ENCODE measurements around the gene EPB41L3. TPM values are rescaled to one million over a fixed set of nuclear protein-coding genes. Genes with fewer than 3 reads are reported as not detected.

The EPB41L3 gene
- total RNA-seq, 1 experiment from 2014 or later = 0.34 TPM

DNA sequence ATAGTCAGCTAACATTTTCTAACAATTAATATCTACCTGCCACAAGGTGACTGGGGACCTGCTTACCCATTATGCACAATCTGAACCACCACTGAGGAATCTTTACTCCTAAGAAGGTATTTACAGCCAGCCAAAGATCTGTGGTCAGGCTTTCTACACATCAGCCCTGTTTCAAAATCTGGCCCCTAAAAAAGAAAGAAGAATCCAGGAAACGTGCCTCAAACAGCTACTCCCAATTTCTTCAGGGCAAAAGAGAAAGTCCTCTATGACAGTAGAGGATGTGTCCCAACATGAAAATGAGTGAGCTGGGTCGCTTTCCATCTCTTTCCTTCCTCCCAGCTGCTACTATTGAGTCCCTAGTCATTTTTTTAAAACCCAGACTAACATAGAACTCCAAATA lies 79.5 kb downstream of the EPB41L3 start:
- no peaks in the 10 kb centered on the region for H3K4me1 ChIP-seq (ENCODE audit: control insufficient read depth in 1 of 2, insufficient read depth in 2 of 2, low read length in 2 of 2)
- intact Hi-C loops (cut with micrococcal nuclease) = no loop called here

More for the DNA sequence above, 79.5 kb downstream of the EPB41L3 start:
- no peak overlapping the region for H3K4me2 ChIP-seq (ENCODE audit: low read length)
- no peaks in the 10 kb centered on the region for H3K9me2 ChIP-seq (ENCODE audit: insufficient read depth)
- ChIA-PET CTCF (no interaction called here), POLR2A (no interaction called here), RAD21 (ENCODE audit: low non-redundant PET in 1 of 2, low total read pairs in 2 of 2, uncharacterized antibody in 2 of 2, unreplicated experiment in 2 of 2) (no interaction called here)
- no TSS peak for BruUV-seq (replicated peaks)
- H3K4me3 ChIP-seq (replicated peaks in 1 of 2; ENCODE audit: low read depth in 1 of 2, low read length in 2 of 2) = no peak overlapping the region
- no peak overlapping the region for H2AFZ ChIP-seq (ENCODE audit: low read depth, low read length, poor library complexity, severe bottlenecking)
- TF ChIP-seq CEBPB (IDR thresholded peaks at IDR 0.05; ENCODE audit: low read depth) (no peak), EZH2phosphoT487 (IDR thresholded peaks at IDR 0.05; ENCODE audit: borderline replicate concordance) (no peak), EGR1 (IDR thresholded peaks at IDR 0.05; ENCODE audit: low read depth) (no peak), FOSL1 (IDR thresholded peaks at IDR 0.05; ENCODE audit: low read depth) (no peak), POLR2AphosphoS5 (IDR thresholded peaks at IDR 0.05; ENCODE audit: low read depth, low read length) (no peak), POLR2A (IDR thresholded peaks at IDR 0.05; ENCODE audit: borderline replicate concordance, extremely low read depth, insufficient read depth, insufficient read length) (no peak)
- TF ChIP-seq, protein P1, sequence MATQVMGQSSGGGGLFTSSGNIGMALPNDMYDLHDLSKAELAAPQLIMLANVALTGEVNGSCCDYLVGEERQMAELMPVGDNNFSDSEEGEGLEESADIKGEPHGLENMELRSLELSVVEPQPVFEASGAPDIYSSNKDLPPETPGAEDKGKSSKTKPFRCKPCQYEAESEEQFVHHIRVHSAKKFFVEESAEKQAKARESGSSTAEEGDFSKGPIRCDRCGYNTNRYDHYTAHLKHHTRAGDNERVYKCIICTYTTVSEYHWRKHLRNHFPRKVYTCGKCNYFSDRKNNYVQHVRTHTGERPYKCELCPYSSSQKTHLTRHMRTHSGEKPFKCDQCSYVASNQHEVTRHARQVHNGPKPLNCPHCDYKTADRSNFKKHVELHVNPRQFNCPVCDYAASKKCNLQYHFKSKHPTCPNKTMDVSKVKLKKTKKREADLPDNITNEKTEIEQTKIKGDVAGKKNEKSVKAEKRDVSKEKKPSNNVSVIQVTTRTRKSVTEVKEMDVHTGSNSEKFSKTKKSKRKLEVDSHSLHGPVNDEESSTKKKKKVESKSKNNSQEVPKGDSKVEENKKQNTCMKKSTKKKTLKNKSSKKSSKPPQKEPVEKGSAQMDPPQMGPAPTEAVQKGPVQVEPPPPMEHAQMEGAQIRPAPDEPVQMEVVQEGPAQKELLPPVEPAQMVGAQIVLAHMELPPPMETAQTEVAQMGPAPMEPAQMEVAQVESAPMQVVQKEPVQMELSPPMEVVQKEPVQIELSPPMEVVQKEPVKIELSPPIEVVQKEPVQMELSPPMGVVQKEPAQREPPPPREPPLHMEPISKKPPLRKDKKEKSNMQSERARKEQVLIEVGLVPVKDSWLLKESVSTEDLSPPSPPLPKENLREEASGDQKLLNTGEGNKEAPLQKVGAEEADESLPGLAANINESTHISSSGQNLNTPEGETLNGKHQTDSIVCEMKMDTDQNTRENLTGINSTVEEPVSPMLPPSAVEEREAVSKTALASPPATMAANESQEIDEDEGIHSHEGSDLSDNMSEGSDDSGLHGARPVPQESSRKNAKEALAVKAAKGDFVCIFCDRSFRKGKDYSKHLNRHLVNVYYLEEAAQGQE (IDR thresholded peaks at IDR 0.05; ENCODE audit: low read depth) = no peak
- TF ChIP-seq, protein P2, sequence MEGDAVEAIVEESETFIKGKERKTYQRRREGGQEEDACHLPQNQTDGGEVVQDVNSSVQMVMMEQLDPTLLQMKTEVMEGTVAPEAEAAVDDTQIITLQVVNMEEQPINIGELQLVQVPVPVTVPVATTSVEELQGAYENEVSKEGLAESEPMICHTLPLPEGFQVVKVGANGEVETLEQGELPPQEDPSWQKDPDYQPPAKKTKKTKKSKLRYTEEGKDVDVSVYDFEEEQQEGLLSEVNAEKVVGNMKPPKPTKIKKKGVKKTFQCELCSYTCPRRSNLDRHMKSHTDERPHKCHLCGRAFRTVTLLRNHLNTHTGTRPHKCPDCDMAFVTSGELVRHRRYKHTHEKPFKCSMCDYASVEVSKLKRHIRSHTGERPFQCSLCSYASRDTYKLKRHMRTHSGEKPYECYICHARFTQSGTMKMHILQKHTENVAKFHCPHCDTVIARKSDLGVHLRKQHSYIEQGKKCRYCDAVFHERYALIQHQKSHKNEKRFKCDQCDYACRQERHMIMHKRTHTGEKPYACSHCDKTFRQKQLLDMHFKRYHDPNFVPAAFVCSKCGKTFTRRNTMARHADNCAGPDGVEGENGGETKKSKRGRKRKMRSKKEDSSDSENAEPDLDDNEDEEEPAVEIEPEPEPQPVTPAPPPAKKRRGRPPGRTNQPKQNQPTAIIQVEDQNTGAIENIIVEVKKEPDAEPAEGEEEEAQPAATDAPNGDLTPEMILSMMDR (IDR thresholded peaks at IDR 0.05 in 2 of 3, conservative IDR thresholded peaks at IDR 0.05 in 1 of 3; ENCODE audit: borderline replicate concordance in 1 of 3, insufficient read depth in 1 of 3, low read depth in 2 of 3, low read length in 2 of 3) = no peak
- no peak for ATAC-seq
- no peaks in the 10 kb centered on the region for H4K20me1 ChIP-seq (ENCODE audit: insufficient read depth)
- peaks cover 0 to 23% of the 10 kb centered on the region in 2 experiments; a peak in 2 of 4 replicates for H3K9me3 ChIP-seq (ENCODE audit: control insufficient read depth in 1 of 2, insufficient read depth in 1 of 2, low read depth in 1 of 2, low read length in 2 of 2)
- H3K79me2 ChIP-seq (ENCODE audit: insufficient read depth, low read length) = no peaks in the 10 kb centered on the region
- no peak overlapping the region for H3K9ac ChIP-seq (ENCODE audit: low read length)
- H3K27ac ChIP-seq (ENCODE audit: low read depth, low read length) = no peak overlapping the region
- no peaks in the 10 kb centered on the region for H3K36me3 ChIP-seq (ENCODE audit: control insufficient read depth in 1 of 2, insufficient read depth in 2 of 2, low read length in 2 of 2)
- H3K27me3 ChIP-seq (ENCODE audit: insufficient read depth, low read length) = no peaks in the 10 kb centered on the region
- no peak for DNase-seq (ENCODE audit: low read depth, low spot score)

Data from HCT116 (cell line).